GM23338 (cell line): ENCODE results near the gene MINAR1. TPM values are rescaled to one million over a fixed set of nuclear protein-coding genes. Genes with fewer than 3 reads are reported as not detected.

Experiments used
- ATAC-seq: fragments of 200-7000 bp; cut with Tn5 transposase; 3 replicates; pipeline ENCODE4 v1.9.1; 2020
- DNase-seq: peaks from one replicate; pipeline ENCODE4 v3.0.0-alpha.2; 2015; ENCODE audit warnings: low spot score
- H2AFZ ChIP-seq: fragments of 200-600 bp; sonication (generic); 2 replicates; pipeline ENCODE4 v1.8.0; 2016; ENCODE audit warnings: antibody characterized with exemption, mild to moderate bottlenecking, moderate library complexity
- H3F3A ChIP-seq: fragments of 200-600 bp; sonication (generic); replicated peaks from 2 replicates; pipeline ENCODE4 v1.8.0; 2017; ENCODE audit warnings: antibody characterized with exemption, mixed run types, low read depth
- H3K27ac ChIP-seq: fragments of 200-600 bp; sonication (generic); 2 replicates; pipeline ENCODE4 v1.6.1; 2016; ENCODE audit warnings: low read depth
- H3K27me3 ChIP-seq: fragments of 200-600 bp; sonication (generic); 2 replicates; pipeline ENCODE4 v1.8.0; 2016; ENCODE audit warnings: mild to moderate bottlenecking, mixed run types, moderate library complexity; ENCODE audit not compliant: insufficient read depth
- H3K36me3 ChIP-seq: fragments of 200-600 bp; sonication (generic); 2 replicates; pipeline ENCODE4 v1.8.0; 2016; ENCODE audit warnings: mild to moderate bottlenecking; ENCODE audit not compliant: insufficient read depth
- H3K4me1 ChIP-seq: fragments of 200-600 bp; sonication (generic); 2 replicates; pipeline ENCODE4 v1.8.0; 2016; ENCODE audit warnings: mild to moderate bottlenecking, moderate library complexity; ENCODE audit not compliant: insufficient read depth
- H3K4me2 ChIP-seq: fragments of 200-600 bp; sonication (generic); 2 replicates; pipeline ENCODE4 v1.7.1; 2017; ENCODE audit warnings: mixed run types
- H3K4me3 ChIP-seq: fragments of 200-600 bp; sonication (generic); 2 replicates; pipeline ENCODE4 v1.6.1; 2016; ENCODE audit warnings: mixed run types
- H3K79me2 ChIP-seq: fragments of 200-600 bp; sonication (generic); replicated peaks from 2 replicates; pipeline ENCODE4 v1.8.0; 2017; ENCODE audit warnings: mild to moderate bottlenecking; ENCODE audit not compliant: insufficient read depth
- H3K9me2 ChIP-seq: fragments of 200-600 bp; sonication (generic); 2 replicates; pipeline ENCODE4 v1.8.0; 2017; ENCODE audit not compliant: insufficient read depth
- H4K20me1 ChIP-seq: fragments of 200-600 bp; sonication (generic); replicated peaks from 2 replicates; pipeline ENCODE4 v1.8.0; 2017; ENCODE audit warnings: mild to moderate bottlenecking; ENCODE audit not compliant: insufficient read depth
- H3K27ac Mint-ChIP-seq: 2 replicates; pipeline ENCODE4 v1.8.0; 2020; ENCODE audit warnings: inconsistent platforms, mild to moderate bottlenecking, moderate library complexity, mixed read lengths
- H3K27me3 Mint-ChIP-seq: 3 replicates; pipeline ENCODE4 v1.8.0; 2022; ENCODE audit warnings: low read depth, mild to moderate bottlenecking, moderate library complexity, mixed read lengths, inconsistent platforms; ENCODE audit not compliant: insufficient read depth, poor library complexity
- H3K36me3 Mint-ChIP-seq: 3 replicates; pipeline ENCODE4 v1.8.0; 2021; ENCODE audit warnings: low read depth, mild to moderate bottlenecking, inconsistent platforms, moderate library complexity, mixed read lengths
- H3K4me1 Mint-ChIP-seq: 3 replicates; pipeline ENCODE4 v1.8.0; 2020; ENCODE audit warnings: mild to moderate bottlenecking, inconsistent platforms, mixed read lengths
- H3K4me3 Mint-ChIP-seq: 3 replicates; pipeline ENCODE4 v1.8.0; 2021; ENCODE audit warnings: moderate library complexity, mild to moderate bottlenecking, inconsistent platforms, mixed read lengths
- H3K9me3 Mint-ChIP-seq: 3 replicates; pipeline ENCODE4 v1.8.0; 2020; ENCODE audit warnings: moderate library complexity, mild to moderate bottlenecking, inconsistent platforms, mixed read lengths
- CREB1 ChIP-seq: fragments of 250-450 bp; sonication (Bioruptor Pico); IDR thresholded peaks from 2 replicates; pipeline ENCODE4 v1.5.0; 2020; ENCODE audit warnings: low read depth, mild to moderate bottlenecking, moderate library complexity
- EZH2phosphoT487 ChIP-seq: fragments of 200-600 bp; sonication (generic); IDR thresholded peaks from one replicate; pipeline ENCODE4 v1.8.1; 2018; ENCODE audit warnings: antibody characterized with exemption; ENCODE audit not compliant: unreplicated experiment
- JUNB ChIP-seq: IDR thresholded peaks from one replicate; pipeline ENCODE4 v1.6.1; 2016; ENCODE audit warnings: antibody characterized with exemption; ENCODE audit not compliant: unreplicated experiment
- NANOG ChIP-seq: IDR thresholded peaks from 2 replicates; pipeline ENCODE4 v1.6.1; 2016; ENCODE audit warnings: antibody characterized with exemption, borderline replicate concordance
- STAT1 ChIP-seq: IDR thresholded peaks from one replicate; pipeline ENCODE4 v1.6.1; 2016; ENCODE audit warnings: antibody characterized with exemption; ENCODE audit not compliant: unreplicated experiment
- ZNF331 ChIP-seq: fragments of 250-450 bp; sonication (Bioruptor Pico); IDR thresholded peaks from 2 replicates; pipeline ENCODE4 v1.5.0; 2020; ENCODE audit warnings: low read depth, mild to moderate bottlenecking, moderate library complexity
- ZNF462 ChIP-seq: fragments of 250-450 bp; sonication (Bioruptor Pico); IDR thresholded peaks from 2 replicates; pipeline ENCODE4 v1.5.0; 2020; ENCODE audit warnings: mild to moderate bottlenecking, moderate library complexity
- long read RNA-seq: library from polyadenylated mRNA; unstranded; transcript quantifications from one replicate; pipeline ENCODE4 v2.0.0, GENCODE V29; 2020; ENCODE audit not compliant: unreplicated experiment
- polyA plus RNA-seq: library from polyadenylated mRNA; unstranded; fragments of >200 nt; fragmentation: Nextera tagmentation; extraction: Ambion mirVana; gene quantifications from 2 replicates; pipeline ENCODE4 v1.2.1, GENCODE V29; 2016
- total RNA-seq: library from RNA; depleted of rRNA; stranded (reverse); fragments of >200 nt; shearing (Covaris generic); gene quantifications from 2 replicates; pipeline ENCODE4 v1.2.3, GENCODE V29; 2014; rRNA removed
- TF ChIP-seq, protein P1 (sequence below): IDR thresholded peaks from 2 replicates; pipeline ENCODE4 v1.6.1; 2016; ENCODE audit warnings: antibody characterized with exemption
- TF ChIP-seq, protein P2 (sequence below), 2 experiments: fragments of 200-600 bp in 1 of 2; sonication (generic) in 1 of 2; conservative IDR thresholded peaks; 2 replicates each; pipeline versions ENCODE4 v1.5.1 to v1.6.1; 2016 to 2017; ENCODE audit warnings: antibody characterized with exemption in 2 of 2, low read depth in 2 of 2, mild to moderate bottlenecking in 2 of 2, moderate library complexity in 1 of 2

MINAR1 gene, protein sequence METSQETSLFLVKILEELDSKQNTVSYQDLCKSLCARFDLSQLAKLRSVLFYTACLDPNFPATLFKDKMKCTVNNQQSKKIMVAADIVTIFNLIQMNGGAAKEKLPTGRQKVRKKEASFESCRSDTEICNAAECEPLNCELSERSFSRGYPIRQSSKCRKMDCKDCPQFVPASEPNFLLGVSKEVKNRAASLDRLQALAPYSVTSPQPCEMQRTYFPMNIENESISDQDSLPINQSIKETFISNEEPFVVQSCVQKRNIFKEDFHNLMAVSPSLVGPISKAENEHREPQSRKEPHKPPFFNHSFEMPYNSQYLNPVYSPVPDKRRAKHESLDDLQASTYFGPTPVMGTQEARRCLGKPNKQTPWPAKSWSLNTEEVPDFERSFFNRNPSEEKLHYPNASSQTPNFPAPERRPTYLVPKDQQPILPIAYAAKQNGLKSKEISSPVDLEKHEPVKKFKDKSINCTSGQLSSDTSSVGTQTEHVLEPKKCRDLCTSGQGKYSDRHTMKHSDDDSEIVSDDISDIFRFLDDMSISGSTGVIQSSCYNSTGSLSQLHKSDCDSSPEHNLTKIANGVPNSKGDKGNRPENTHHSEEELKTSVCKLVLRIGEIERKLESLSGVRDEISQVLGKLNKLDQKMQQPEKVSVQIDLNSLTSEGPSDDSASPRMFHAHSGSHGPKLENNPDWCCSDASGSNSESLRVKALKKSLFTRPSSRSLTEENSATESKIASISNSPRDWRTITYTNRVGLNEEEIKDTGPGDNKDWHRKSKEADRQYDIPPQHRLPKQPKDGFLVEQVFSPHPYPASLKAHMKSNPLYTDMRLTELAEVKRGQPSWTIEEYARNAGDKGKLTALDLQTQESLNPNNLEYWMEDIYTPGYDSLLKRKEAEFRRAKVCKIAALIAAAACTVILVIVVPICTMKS
- 1.4 and 1.7 TPM in 2 replicates for total RNA-seq
- polyA plus RNA-seq: 0.28 and 0.32 TPM in 2 replicates
- long read RNA-seq: 0 reads

GRCh38 chr15:79431636-79432344 lies at the start of gene MINAR1:
MINAR1 (plus strand) TSS chr15:79432336; CDS start chr15:79456148, 23,812 bp downstream.
- peak within 1 kb of the TSS; percentile 76 for H2AFZ ChIP-seq
- H3K4me3 Mint-ChIP-seq: peak within 1 kb of the TSS; percentile 73
- ATAC-seq: peak; percentile 62
- no peak within 1 kb of the TSS for H3K27ac Mint-ChIP-seq
- H3K4me1 ChIP-seq: peaks cover 31% of the 10 kb centered on the region
- no peaks in the 10 kb centered on the region for H3K79me2 ChIP-seq
- peak within 1 kb of the TSS; percentile 73 for H3K4me3 ChIP-seq
- no peaks in the 10 kb centered on the region for H3K9me3 Mint-ChIP-seq
- H3K27me3 Mint-ChIP-seq: peaks cover 51% of the 10 kb centered on the region
- no peaks in the 10 kb centered on the region for H3K36me3 ChIP-seq
- no peaks in the 10 kb centered on the region for H3K36me3 Mint-ChIP-seq
- no peaks in the 10 kb centered on the region for H4K20me1 ChIP-seq
- peak; percentile 72 for DNase-seq
- no peak within 1 kb of the TSS for H3K27ac ChIP-seq
- peaks cover 34% of the 10 kb centered on the region for H3K4me1 Mint-ChIP-seq
- peak within 1 kb of the TSS; percentile 90 for H3K4me2 ChIP-seq
- H3F3A ChIP-seq: peaks cover 3% of the 10 kb centered on the region; the same call in 1 of the 2 replicates
- no peaks in the 10 kb centered on the region for H3K9me2 ChIP-seq
- H3K27me3 ChIP-seq: peaks cover 73% of the 10 kb centered on the region
- TF ChIP-seq ZNF462 (CRISPR knock-in tag) (no peak), EZH2phosphoT487 (no peak), ZNF331 (CRISPR knock-in tag) (no peak), STAT1 (no peak), JUNB (no peak), CREB1 (CRISPR knock-in tag) (peak; percentile 59), NANOG (no peak)
- TF ChIP-seq, protein P1, sequence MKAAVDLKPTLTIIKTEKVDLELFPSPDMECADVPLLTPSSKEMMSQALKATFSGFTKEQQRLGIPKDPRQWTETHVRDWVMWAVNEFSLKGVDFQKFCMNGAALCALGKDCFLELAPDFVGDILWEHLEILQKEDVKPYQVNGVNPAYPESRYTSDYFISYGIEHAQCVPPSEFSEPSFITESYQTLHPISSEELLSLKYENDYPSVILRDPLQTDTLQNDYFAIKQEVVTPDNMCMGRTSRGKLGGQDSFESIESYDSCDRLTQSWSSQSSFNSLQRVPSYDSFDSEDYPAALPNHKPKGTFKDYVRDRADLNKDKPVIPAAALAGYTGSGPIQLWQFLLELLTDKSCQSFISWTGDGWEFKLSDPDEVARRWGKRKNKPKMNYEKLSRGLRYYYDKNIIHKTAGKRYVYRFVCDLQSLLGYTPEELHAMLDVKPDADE: no peak
- TF ChIP-seq, protein P2, sequence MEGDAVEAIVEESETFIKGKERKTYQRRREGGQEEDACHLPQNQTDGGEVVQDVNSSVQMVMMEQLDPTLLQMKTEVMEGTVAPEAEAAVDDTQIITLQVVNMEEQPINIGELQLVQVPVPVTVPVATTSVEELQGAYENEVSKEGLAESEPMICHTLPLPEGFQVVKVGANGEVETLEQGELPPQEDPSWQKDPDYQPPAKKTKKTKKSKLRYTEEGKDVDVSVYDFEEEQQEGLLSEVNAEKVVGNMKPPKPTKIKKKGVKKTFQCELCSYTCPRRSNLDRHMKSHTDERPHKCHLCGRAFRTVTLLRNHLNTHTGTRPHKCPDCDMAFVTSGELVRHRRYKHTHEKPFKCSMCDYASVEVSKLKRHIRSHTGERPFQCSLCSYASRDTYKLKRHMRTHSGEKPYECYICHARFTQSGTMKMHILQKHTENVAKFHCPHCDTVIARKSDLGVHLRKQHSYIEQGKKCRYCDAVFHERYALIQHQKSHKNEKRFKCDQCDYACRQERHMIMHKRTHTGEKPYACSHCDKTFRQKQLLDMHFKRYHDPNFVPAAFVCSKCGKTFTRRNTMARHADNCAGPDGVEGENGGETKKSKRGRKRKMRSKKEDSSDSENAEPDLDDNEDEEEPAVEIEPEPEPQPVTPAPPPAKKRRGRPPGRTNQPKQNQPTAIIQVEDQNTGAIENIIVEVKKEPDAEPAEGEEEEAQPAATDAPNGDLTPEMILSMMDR (conservative IDR thresholded peaks at IDR 0.05; ENCODE audit: low read depth in 2 of 2): peak; percentile 23 to 47; a peak in 3 of 4 replicates
